Omental fat pad (tissue), 4 donors: ENCODE measurements around the gene YIPF2. TPM values are rescaled to one million over a fixed set of nuclear protein-coding genes. Genes with fewer than 3 reads are reported as not detected.

Experiments used
- ATAC-seq: fragments of 150-250 bp; one replicate; pipeline ENCODE4 v1.9.1; 2016; ENCODE audit warnings: mild to moderate bottlenecking, moderate library complexity; ENCODE audit not compliant: low FRiP score
- DNase-seq: peaks from one replicate; pipeline ENCODE4 v3.0.0-alpha.2; 2019; ENCODE audit warnings: low spot score
- total RNA-seq, 4 donors: library from RNA; depleted of rRNA; stranded (reverse); fragments of >200 nt; gene quantifications; one replicate each; pipeline ENCODE4 v1.1.0, GENCODE V29; 2016
- TF ChIP-seq, protein P1 (sequence below), 3 donors: fragments of 450-650 bp; IDR thresholded peaks; one replicate each; pipeline ENCODE4 v1.5.1; 2016 to 2017; ENCODE audit warnings: antibody characterized with exemption in 3 of 3, mild to moderate bottlenecking in 3 of 3, moderate library complexity in 2 of 3

YIPF2 gene
- total RNA-seq, 4 donors from 2014 or later = 31.0 to 52.4 (median 39.1) TPM

DNA sequence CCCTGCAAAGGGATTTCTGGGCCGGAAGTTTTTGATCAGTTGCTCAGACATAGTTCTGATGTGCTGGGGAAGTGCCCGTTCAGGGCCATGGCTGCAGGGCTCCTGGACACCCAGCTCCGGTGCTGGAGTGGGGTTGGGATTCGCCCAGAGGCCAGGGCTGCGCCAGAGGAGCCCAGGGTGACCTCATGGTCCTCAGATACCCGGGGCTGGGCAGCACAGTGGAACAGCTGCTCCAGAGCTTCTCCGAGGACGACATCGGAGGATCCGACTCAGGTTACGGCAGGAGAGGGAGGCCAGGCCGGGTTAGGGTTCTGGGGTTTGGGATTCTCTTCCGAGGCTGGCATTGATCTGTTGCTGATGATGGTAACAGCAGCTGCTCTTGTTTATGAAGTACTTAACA lies 36.2 kb downstream of the YIPF2 start:
- TF ChIP-seq, protein P1, sequence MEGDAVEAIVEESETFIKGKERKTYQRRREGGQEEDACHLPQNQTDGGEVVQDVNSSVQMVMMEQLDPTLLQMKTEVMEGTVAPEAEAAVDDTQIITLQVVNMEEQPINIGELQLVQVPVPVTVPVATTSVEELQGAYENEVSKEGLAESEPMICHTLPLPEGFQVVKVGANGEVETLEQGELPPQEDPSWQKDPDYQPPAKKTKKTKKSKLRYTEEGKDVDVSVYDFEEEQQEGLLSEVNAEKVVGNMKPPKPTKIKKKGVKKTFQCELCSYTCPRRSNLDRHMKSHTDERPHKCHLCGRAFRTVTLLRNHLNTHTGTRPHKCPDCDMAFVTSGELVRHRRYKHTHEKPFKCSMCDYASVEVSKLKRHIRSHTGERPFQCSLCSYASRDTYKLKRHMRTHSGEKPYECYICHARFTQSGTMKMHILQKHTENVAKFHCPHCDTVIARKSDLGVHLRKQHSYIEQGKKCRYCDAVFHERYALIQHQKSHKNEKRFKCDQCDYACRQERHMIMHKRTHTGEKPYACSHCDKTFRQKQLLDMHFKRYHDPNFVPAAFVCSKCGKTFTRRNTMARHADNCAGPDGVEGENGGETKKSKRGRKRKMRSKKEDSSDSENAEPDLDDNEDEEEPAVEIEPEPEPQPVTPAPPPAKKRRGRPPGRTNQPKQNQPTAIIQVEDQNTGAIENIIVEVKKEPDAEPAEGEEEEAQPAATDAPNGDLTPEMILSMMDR (IDR thresholded peaks at IDR 0.05) = no peak
- DNase-seq (no peak), ATAC-seq (no peak)

- ATAC-seq (no peak), DNase-seq (no peak)
- TF ChIP-seq, protein P1 (IDR thresholded peaks at IDR 0.05) = no peak
Measured at GRCh38 chr19:10891405-10892086, 36.9 kb downstream of the YIPF2 start.

GRCh38 chr19:10889880-10890279 lies 38.6 kb downstream of the YIPF2 start:
- TF ChIP-seq, protein P1 (IDR thresholded peaks at IDR 0.05) = no peak
- DNase-seq = no peak
- ATAC-seq = no peak

DNA sequence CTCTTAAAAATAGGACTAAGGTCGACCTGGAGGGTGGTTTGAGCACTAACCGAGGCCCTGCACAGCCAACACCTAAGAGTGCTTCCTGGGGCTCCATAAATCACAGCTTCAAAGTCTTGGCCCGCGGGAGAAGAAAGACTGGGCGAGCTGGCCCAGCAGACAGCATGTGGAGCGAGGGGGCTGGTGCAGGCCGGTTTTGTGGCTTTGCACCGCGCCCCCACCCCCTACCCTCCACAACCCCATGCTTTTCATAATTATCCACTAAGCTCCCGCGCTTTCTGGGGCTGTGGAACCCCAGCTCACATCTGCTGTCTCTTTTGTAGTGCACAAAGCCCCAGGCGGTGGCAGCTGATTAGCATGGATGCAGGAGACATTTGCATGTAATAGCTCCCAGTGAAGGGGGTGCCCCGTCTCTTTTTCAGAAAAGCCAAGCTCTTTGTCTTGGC lies 40.0 kb downstream of the YIPF2 start:
- DNase-seq (no peak), ATAC-seq (no peak)
- TF ChIP-seq, protein P1 (IDR thresholded peaks at IDR 0.05) = no peak

GRCh38 chr19:10887616-10888367 lies 40.6 kb downstream of the YIPF2 start:
- TF ChIP-seq, protein P1 (IDR thresholded peaks at IDR 0.05) = no peak
- ATAC-seq = no peak

DNA sequence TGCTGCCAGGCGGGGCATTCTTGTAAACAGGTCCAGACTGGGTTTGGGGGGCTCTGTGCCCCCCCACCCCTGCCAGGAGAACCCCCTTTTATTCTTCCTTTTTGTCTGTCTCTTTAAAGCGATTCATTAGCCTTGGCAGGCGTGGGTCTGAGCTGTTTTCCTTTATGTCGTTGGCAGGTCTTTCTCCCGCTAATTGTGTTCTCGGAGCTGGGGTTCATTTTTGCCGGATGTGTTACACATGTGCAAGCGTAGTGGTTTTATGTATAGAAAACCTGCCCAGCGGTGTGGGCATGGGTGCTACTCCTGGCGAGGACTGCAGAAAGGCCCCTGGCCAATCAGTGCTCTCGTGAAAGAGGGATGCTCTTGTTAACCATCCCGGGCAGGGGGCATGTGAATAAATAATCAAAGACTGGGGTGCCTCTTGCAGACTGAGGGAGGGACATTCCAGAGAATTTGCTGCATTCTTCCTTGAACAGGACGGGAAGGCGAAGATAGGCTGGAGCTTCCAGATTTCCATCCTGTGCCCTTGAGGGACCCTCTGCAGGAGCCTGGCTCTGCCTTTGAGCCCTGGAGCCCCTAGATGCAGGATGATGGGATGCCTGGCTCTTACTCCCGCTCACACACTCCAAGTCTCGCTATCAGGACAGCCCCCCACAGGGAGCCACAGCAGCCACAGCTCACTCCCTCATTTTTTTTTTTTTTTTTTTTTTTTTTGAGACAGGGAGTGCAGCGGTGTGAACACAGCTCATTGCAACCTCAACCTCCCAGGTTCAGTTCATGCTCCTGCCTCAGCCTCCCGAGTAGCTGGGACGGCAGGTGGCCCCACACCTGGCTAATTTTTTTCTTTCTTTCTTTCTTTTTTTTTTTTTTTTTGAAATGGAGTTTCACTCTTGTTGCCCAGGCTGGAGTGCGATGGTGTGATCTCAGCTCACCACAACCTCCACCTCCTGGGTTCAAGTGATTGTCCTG lies 43.0 kb downstream of the YIPF2 start:
- no peak for ATAC-seq

More at GRCh38 chr19:10887616-10888367, 40.6 kb downstream of the YIPF2 start:
- DNase-seq = no peak

More for the DNA sequence above, 43.0 kb downstream of the YIPF2 start:
- TF ChIP-seq, protein P1 (IDR thresholded peaks at IDR 0.05) = no peak
- no peak for DNase-seq
